ENCODE data around the gene PDZD2. TPM values are rescaled to one million over a fixed set of nuclear protein-coding genes. Genes with fewer than 3 reads are reported as not detected.

The PDZD2 gene
- total and polyA plus RNA-seq, 2 experiments from 2014 or later, result 0.21 TPM; not detected in 1

GRCh38 chr5:31890046-31890445, 251.1 kb downstream of the PDZD2 start:
- H3F3A ChIP-seq (ENCODE audit: insufficient read depth), result no peaks in the 10 kb centered on the region
- 3 to 5% methylated on average over 7 of the region's 7 CpGs for WGBS, 2 experiments (ENCODE audit: low coverage in 1 of 2, low lambda C conversion rate in 2 of 2, missing lambda C conversion rate in 2 of 2)
- H3K9ac ChIP-seq, result no peak overlapping the region
- H3K4me1 ChIP-seq (ENCODE audit: insufficient read depth), result no peaks in the 10 kb centered on the region
- no peaks in the 10 kb centered on the region for H4K20me1 ChIP-seq (ENCODE audit: insufficient read depth)
- H3K9me3 ChIP-seq (ENCODE audit: low read depth), result no peaks in the 10 kb centered on the region
- H3K79me2 ChIP-seq (ENCODE audit: insufficient read depth), result no peaks in the 10 kb centered on the region
- in situ Hi-C loops (cut with MboI), result no loop called here
- H3K27ac ChIP-seq, result no peak overlapping the region
- no peak for TF ChIP-seq EZH2phosphoT487 (IDR thresholded peaks at IDR 0.05; ENCODE audit: insufficient read depth, low read depth)
- TF ChIP-seq EZH2 (IDR thresholded peaks at IDR 0.05; ENCODE audit: insufficient read depth, poor library complexity, severe bottlenecking), result no peak
- H3K36me3 ChIP-seq (ENCODE audit: low read depth), result no peaks in the 10 kb centered on the region
- no peak overlapping the region for H3K4me2 ChIP-seq (ENCODE audit: unreplicated experiment)
- H3K4me3 ChIP-seq, result no peak overlapping the region
- peaks cover 33% of the 10 kb centered on the region for H3K27me3 ChIP-seq (replicated peaks; ENCODE audit: insufficient read depth)
- peak; percentile 3 for DNase-seq
- no peaks in the 10 kb centered on the region for H3K9me2 ChIP-seq (ENCODE audit: insufficient read depth)
- H2AFZ ChIP-seq, result no peak overlapping the region

GRCh38 chr5:31894141-31894540, 255.2 kb downstream of the PDZD2 start:
- H2AFZ ChIP-seq, result no peak overlapping the region
- WGBS, 2 experiments (ENCODE audit: low coverage in 1 of 2, low lambda C conversion rate in 2 of 2, missing lambda C conversion rate in 2 of 2), result 48 to 56% methylated on average over 6 of the region's 6 CpGs
- in situ Hi-C loops (cut with MboI), result no loop called here
- DNase-seq, result no peak
- H3F3A ChIP-seq (ENCODE audit: insufficient read depth), result no peaks in the 10 kb centered on the region
- no peak overlapping the region for H3K4me3 ChIP-seq
- H3K36me3 ChIP-seq (ENCODE audit: low read depth), result no peaks in the 10 kb centered on the region
- H3K9me3 ChIP-seq (ENCODE audit: low read depth), result no peaks in the 10 kb centered on the region
- TF ChIP-seq EZH2 (IDR thresholded peaks at IDR 0.05; ENCODE audit: insufficient read depth, poor library complexity, severe bottlenecking) (no peak), EZH2phosphoT487 (IDR thresholded peaks at IDR 0.05; ENCODE audit: insufficient read depth, low read depth) (no peak)
- H3K9me2 ChIP-seq (ENCODE audit: insufficient read depth), result no peaks in the 10 kb centered on the region
- H3K4me2 ChIP-seq (ENCODE audit: unreplicated experiment), result no peak overlapping the region
- H3K9ac ChIP-seq, result no peak overlapping the region
- no peak overlapping the region for H3K27ac ChIP-seq
- no peaks in the 10 kb centered on the region for H4K20me1 ChIP-seq (ENCODE audit: insufficient read depth)
- H3K79me2 ChIP-seq (ENCODE audit: insufficient read depth), result no peaks in the 10 kb centered on the region
- H3K4me1 ChIP-seq (ENCODE audit: insufficient read depth), result no peaks in the 10 kb centered on the region
- peaks cover 29% of the 10 kb centered on the region for H3K27me3 ChIP-seq (replicated peaks; ENCODE audit: insufficient read depth)

GRCh38 chr5:31895199-31895820, 256.4 kb downstream of the PDZD2 start:
- Histone ChIP-seq H3F3A (ENCODE audit: insufficient read depth) (no peaks in the 10 kb centered on the region), H3K27ac (no peak overlapping the region), H3K79me2 (ENCODE audit: insufficient read depth) (no peaks in the 10 kb centered on the region), H3K27me3 (replicated peaks; ENCODE audit: insufficient read depth) (peaks cover 24% of the 10 kb centered on the region), H3K9me3 (ENCODE audit: low read depth) (no peaks in the 10 kb centered on the region), H3K36me3 (ENCODE audit: low read depth) (no peaks in the 10 kb centered on the region), H3K9ac (no peak overlapping the region), H3K9me2 (ENCODE audit: insufficient read depth) (no peaks in the 10 kb centered on the region), H2AFZ (no peak overlapping the region), H3K4me2 (ENCODE audit: unreplicated experiment) (no peak overlapping the region), H4K20me1 (ENCODE audit: insufficient read depth) (no peaks in the 10 kb centered on the region), H3K4me1 (ENCODE audit: insufficient read depth) (no peaks in the 10 kb centered on the region), H3K4me3 (no peak overlapping the region)
- no peak for DNase-seq
- in situ Hi-C loops (cut with MboI), result no loop called here
- WGBS, 2 experiments (ENCODE audit: low coverage in 1 of 2, low lambda C conversion rate in 2 of 2, missing lambda C conversion rate in 2 of 2), result 44 to 59% methylated on average over 2 of the region's 2 CpGs
- TF ChIP-seq EZH2 (IDR thresholded peaks at IDR 0.05; ENCODE audit: insufficient read depth, poor library complexity, severe bottlenecking) (no peak), EZH2phosphoT487 (IDR thresholded peaks at IDR 0.05; ENCODE audit: insufficient read depth, low read depth) (no peak)

- Histone ChIP-seq H3K9me3 (ENCODE audit: low read depth) (no peaks in the 10 kb centered on the region), H3K4me3 (no peak overlapping the region), H3K9ac (no peak overlapping the region), H2AFZ (no peak overlapping the region), H3K27me3 (replicated peaks; ENCODE audit: insufficient read depth) (peaks cover 24% of the 10 kb centered on the region), H3K36me3 (ENCODE audit: low read depth) (no peaks in the 10 kb centered on the region), H3K79me2 (ENCODE audit: insufficient read depth) (no peaks in the 10 kb centered on the region), H3K4me1 (ENCODE audit: insufficient read depth) (no peaks in the 10 kb centered on the region), H3F3A (ENCODE audit: insufficient read depth) (no peaks in the 10 kb centered on the region), H3K27ac (no peak overlapping the region), H3K9me2 (ENCODE audit: insufficient read depth) (no peaks in the 10 kb centered on the region), H3K4me2 (ENCODE audit: unreplicated experiment) (no peak overlapping the region), H4K20me1 (ENCODE audit: insufficient read depth) (no peaks in the 10 kb centered on the region)
- 39 to 45% methylated on average over 6 of the region's 6 CpGs for WGBS, 2 experiments (ENCODE audit: low coverage in 1 of 2, low lambda C conversion rate in 2 of 2, missing lambda C conversion rate in 2 of 2)
- TF ChIP-seq EZH2 (IDR thresholded peaks at IDR 0.05; ENCODE audit: insufficient read depth, poor library complexity, severe bottlenecking) (no peak), EZH2phosphoT487 (IDR thresholded peaks at IDR 0.05; ENCODE audit: insufficient read depth, low read depth) (no peak)
- in situ Hi-C loops (cut with MboI), result no loop called here
- no peak for DNase-seq
These were observed 259.2 kb downstream of the PDZD2 start for GRCh38 chr5:31898036-31898632.
